Stimulated activated CD8-positive, alpha-beta memory T cell treated with anti-CD3 and anti-CD28 coated beads, Interleukin-7, amount 100 ng/mL, for 24 hours (primary cell): ENCODE measurements around the gene CFAP57.
"Not testable (repeated sequence)": the region's sequence is repeated elsewhere in the genome, so short reads cannot be mapped to it uniquely, and the experiment has no call there.

Experiments used
- DNase-seq: peaks from one replicate; pipeline ENCODE4 v3.0.0-alpha.2; 2020; ENCODE audit warnings: low read depth

Gene CFAP57

GRCh38 chr1:43171876-43172526 lies at the start of gene CFAP57, which contains the start of gene EBNA1BP2:
Gene CFAP57 (plus strand): TSS chr1:43172330. CDS start chr1:43172754, 424 bp downstream.
Gene EBNA1BP2 (minus strand): TSS chr1:43172290. CDS start chr1:43172118, 172 bp downstream.
- peak; percentile 89 for DNase-seq

- DNase-seq = no peak
Observed at GRCh38 chr1:43123031-43123430, 49.1 kb upstream of the CFAP57 start.

- no peak for DNase-seq
Observed at GRCh38 chr1:43128816-43129215, 43.3 kb upstream of the CFAP57 start.

GRCh38 chr1:43129426-43129825 lies 42.7 kb upstream of the CFAP57 start:
- DNase-seq = no peak

- DNase-seq = no peak
Observed at GRCh38 chr1:43134068-43134467, 38.1 kb upstream of the CFAP57 start.

- no peak for DNase-seq
Observed at GRCh38 chr1:43134640-43135039, 37.5 kb upstream of the CFAP57 start.

- no peak for DNase-seq
Observed at GRCh38 chr1:43135857-43136781, 36.0 kb upstream of the CFAP57 start.

- no peak for DNase-seq
Observed at GRCh38 chr1:43137445-43138052, 34.6 kb upstream of the CFAP57 start.

- DNase-seq = not testable (repeated sequence)
Observed at GRCh38 chr1:43139295-43139694, 32.8 kb upstream of the CFAP57 start.

- DNase-seq = no peak
Observed at GRCh38 chr1:43140010-43140409, 32.1 kb upstream of the CFAP57 start.

GRCh38 chr1:43140583-43140982 lies 31.5 kb upstream of the CFAP57 start:
- DNase-seq = no peak

- DNase-seq = no peak
Observed at GRCh38 chr1:43143441-43143888, 28.7 kb upstream of the CFAP57 start.

GRCh38 chr1:43144237-43144636 lies 27.9 kb upstream of the CFAP57 start:
- DNase-seq = no peak

GRCh38 chr1:43147625-43148327 lies 24.4 kb upstream of the CFAP57 start:
- peak; percentile 11 for DNase-seq

- DNase-seq = no peak
Observed at GRCh38 chr1:43149889-43150288, 22.2 kb upstream of the CFAP57 start.

GRCh38 chr1:43152866-43153265 lies 19.3 kb upstream of the CFAP57 start:
- DNase-seq = no peak

GRCh38 chr1:43153443-43153842 lies 18.7 kb upstream of the CFAP57 start:
- DNase-seq = no peak

- DNase-seq = no peak
Observed at GRCh38 chr1:43156026-43156425, 16.1 kb upstream of the CFAP57 start.

GRCh38 chr1:43165162-43165561 lies 7.0 kb upstream of the CFAP57 start:
- no peak for DNase-seq

- no peak for DNase-seq
Observed at GRCh38 chr1:43165765-43166164, 6.4 kb upstream of the CFAP57 start.

- no peak for DNase-seq
Observed at GRCh38 chr1:43171312-43171875, 736 bp upstream of the CFAP57 start.

GRCh38 chr1:43172527-43172972 lies 420 bp downstream of the CFAP57 start:
- peak; percentile 71 for DNase-seq
